KMS-11 (cell line): ENCODE results near the gene CASKIN2.

Experiments
- H2AFZ ChIP-seq: fragments of 200-600 bp; sonication (generic); 2 replicates; pipeline ENCODE4 v1.6.1; 2016; ENCODE audit warnings: antibody characterized with exemption, mixed run types, low read depth
- H3K27ac ChIP-seq: fragments of 200-600 bp; sonication (generic); 2 replicates; pipeline ENCODE4 v1.6.1; 2016; ENCODE audit warnings: mild to moderate bottlenecking, mixed run types
- H3K27me3 ChIP-seq: fragments of 200-600 bp; sonication (generic); 2 replicates; pipeline ENCODE4 v1.6.1; 2017; ENCODE audit warnings: mild to moderate bottlenecking, low read depth, mixed run types, moderate library complexity; ENCODE audit not compliant: insufficient read depth
- H3K36me3 ChIP-seq: fragments of 200-600 bp; sonication (generic); 2 replicates; pipeline ENCODE4 v1.6.1; 2017; ENCODE audit warnings: mild to moderate bottlenecking, mixed run types; ENCODE audit not compliant: insufficient read depth
- H3K4me1 ChIP-seq: fragments of 200-600 bp; sonication (generic); 2 replicates; pipeline ENCODE4 v1.6.1; 2016; ENCODE audit warnings: mild to moderate bottlenecking, low read depth, mixed run types; ENCODE audit not compliant: poor library complexity, severe bottlenecking
- H3K4me2 ChIP-seq: fragments of 200-600 bp; sonication (generic); 2 replicates; pipeline ENCODE4 v1.7.0; 2016; ENCODE audit warnings: mild to moderate bottlenecking, mixed run types
- H3K4me3 ChIP-seq: fragments of 200-600 bp; sonication (generic); IDR thresholded peaks from 2 replicates; pipeline ENCODE4 v1.6.1; 2017; ENCODE audit warnings: low read depth, low read length, mixed read lengths; ENCODE audit not compliant: insufficient read depth
- H3K79me2 ChIP-seq: fragments of 200-600 bp; sonication (generic); 2 replicates; pipeline ENCODE4 v1.6.1; 2016; ENCODE audit warnings: low read depth, mixed run types; ENCODE audit not compliant: insufficient read depth
- H3K9ac ChIP-seq: fragments of 200-600 bp; sonication (generic); 2 replicates; pipeline ENCODE4 v1.6.1; 2016; ENCODE audit warnings: mild to moderate bottlenecking, mixed run types
- H4K20me1 ChIP-seq: fragments of 200-600 bp; sonication (generic); 2 replicates; pipeline ENCODE4 v1.6.1; 2016; ENCODE audit warnings: mild to moderate bottlenecking, mixed run types; ENCODE audit not compliant: insufficient read depth
- CTCF ChIP-seq: fragments of 200-600 bp; sonication (generic); conservative IDR thresholded peaks from 2 replicates; pipeline ENCODE4 v1.6.1; 2017; ENCODE audit warnings: low read depth, mild to moderate bottlenecking, antibody characterized with exemption, low read length, moderate library complexity, mixed read lengths

CASKIN2 gene

GRCh38 chr17:75505152-75505409 lies 10.3 kb downstream of the CASKIN2 start:
- Histone ChIP-seq H2AFZ (no peak overlapping the region), H3K4me3 (no peak overlapping the region), H3K4me2 (no peak overlapping the region), H4K20me1 (no peaks in the 10 kb centered on the region), H3K27ac (no peak overlapping the region), H3K36me3 (no peaks in the 10 kb centered on the region), H3K4me1 (no peaks in the 10 kb centered on the region), H3K9ac (no peak overlapping the region), H3K79me2 (no peaks in the 10 kb centered on the region), H3K27me3 (no peaks in the 10 kb centered on the region)
- no peak for TF ChIP-seq CTCF

- Histone ChIP-seq H3K79me2 (no peaks in the 10 kb centered on the region), H3K4me2 (no peak overlapping the region), H3K27me3 (no peaks in the 10 kb centered on the region), H4K20me1 (no peaks in the 10 kb centered on the region), H2AFZ (no peak overlapping the region), H3K36me3 (no peaks in the 10 kb centered on the region), H3K4me1 (no peaks in the 10 kb centered on the region), H3K4me3 (no peak overlapping the region), H3K27ac (no peak overlapping the region), H3K9ac (no peak overlapping the region)
- peak; percentile 62 for TF ChIP-seq CTCF
Observed at GRCh38 chr17:75504347-75505151, 10.8 kb downstream of the CASKIN2 start.

GRCh38 chr17:75503976-75504346 lies 11.4 kb downstream of the CASKIN2 start:
- H3K4me3 ChIP-seq: no peak overlapping the region
- H3K4me1 ChIP-seq: no peaks in the 10 kb centered on the region
- no peak for TF ChIP-seq CTCF
- no peak overlapping the region for H3K4me2 ChIP-seq
- H3K79me2 ChIP-seq: no peaks in the 10 kb centered on the region
- no peak overlapping the region for H2AFZ ChIP-seq
- no peaks in the 10 kb centered on the region for H3K36me3 ChIP-seq
- no peak overlapping the region for H3K27ac ChIP-seq
- no peak overlapping the region for H3K9ac ChIP-seq
- H4K20me1 ChIP-seq: no peaks in the 10 kb centered on the region
- H3K27me3 ChIP-seq: no peaks in the 10 kb centered on the region

GRCh38 chr17:75503337-75503950 lies 11.9 kb downstream of the CASKIN2 start:
- H3K36me3 ChIP-seq: no peaks in the 10 kb centered on the region
- no peak for TF ChIP-seq CTCF
- H3K4me2 ChIP-seq: no peak overlapping the region
- no peaks in the 10 kb centered on the region for H3K4me1 ChIP-seq
- no peaks in the 10 kb centered on the region for H3K27me3 ChIP-seq
- H3K79me2 ChIP-seq: no peaks in the 10 kb centered on the region
- no peak overlapping the region for H3K27ac ChIP-seq
- no peak overlapping the region for H2AFZ ChIP-seq
- no peak overlapping the region for H3K9ac ChIP-seq
- H3K4me3 ChIP-seq: no peak overlapping the region
- no peaks in the 10 kb centered on the region for H4K20me1 ChIP-seq
